IMR-90 (cell line): Measurements from ENCODE around the gene NANOG.
"Not testable (repeated sequence)": the region's sequence is repeated elsewhere in the genome, so short reads cannot be mapped to it uniquely, and the experiment has no call there.

Experiments used
- CTCF ChIP-seq: conservative IDR thresholded peaks from 2 replicates; pipeline ENCODE4 v1.5.1; 2012; ENCODE audit warnings: mild to moderate bottlenecking, low read depth, low read length, improper control_type of control experiment
- TF ChIP-seq, protein P1 (sequence below): fragments of 150-350 bp; IDR thresholded peaks from 2 replicates; pipeline ENCODE4 v1.6.1; 2017; ENCODE audit warnings: mild to moderate bottlenecking, antibody characterized with exemption, low read length, low read depth

DNA sequence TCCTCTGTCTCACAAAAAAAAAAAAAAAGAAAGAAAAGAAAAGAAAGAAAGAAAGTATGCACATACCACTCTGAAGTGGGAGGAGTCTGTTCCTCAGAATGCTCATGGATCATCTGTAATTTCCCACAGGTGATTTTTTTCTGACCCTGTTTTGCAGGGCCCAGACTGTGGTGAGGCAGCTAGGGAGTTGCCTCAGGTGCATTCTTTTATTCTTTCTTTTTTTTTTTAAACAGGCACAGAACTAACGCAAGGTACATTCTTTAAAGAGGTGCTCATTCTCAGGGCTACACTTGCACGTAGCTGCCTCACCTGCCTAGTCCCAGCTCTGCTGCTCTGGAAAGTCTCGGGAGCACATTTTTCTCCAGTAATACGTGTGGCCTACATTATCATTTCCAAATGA is 36.6 kb downstream of the NANOG start:
- TF ChIP-seq, protein P1, sequence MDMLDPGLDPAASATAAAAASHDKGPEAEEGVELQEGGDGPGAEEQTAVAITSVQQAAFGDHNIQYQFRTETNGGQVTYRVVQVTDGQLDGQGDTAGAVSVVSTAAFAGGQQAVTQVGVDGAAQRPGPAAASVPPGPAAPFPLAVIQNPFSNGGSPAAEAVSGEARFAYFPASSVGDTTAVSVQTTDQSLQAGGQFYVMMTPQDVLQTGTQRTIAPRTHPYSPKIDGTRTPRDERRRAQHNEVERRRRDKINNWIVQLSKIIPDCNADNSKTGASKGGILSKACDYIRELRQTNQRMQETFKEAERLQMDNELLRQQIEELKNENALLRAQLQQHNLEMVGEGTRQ = not testable (repeated sequence)
- not testable (repeated sequence) for TF ChIP-seq CTCF
